ENCODE data around the gene NCOA7.

The NCOA7 gene

GRCh38 chr6:125815080-125815910, 24.5 kb downstream of the NCOA7 start:
- no peak for DNase-seq

GRCh38 chr6:125816828-125817280, 26.1 kb downstream of the NCOA7 start:
- no peak for DNase-seq

GRCh38 chr6:125818225-125818657, 27.5 kb downstream of the NCOA7 start:
- DNase-seq = no peak

DNA sequence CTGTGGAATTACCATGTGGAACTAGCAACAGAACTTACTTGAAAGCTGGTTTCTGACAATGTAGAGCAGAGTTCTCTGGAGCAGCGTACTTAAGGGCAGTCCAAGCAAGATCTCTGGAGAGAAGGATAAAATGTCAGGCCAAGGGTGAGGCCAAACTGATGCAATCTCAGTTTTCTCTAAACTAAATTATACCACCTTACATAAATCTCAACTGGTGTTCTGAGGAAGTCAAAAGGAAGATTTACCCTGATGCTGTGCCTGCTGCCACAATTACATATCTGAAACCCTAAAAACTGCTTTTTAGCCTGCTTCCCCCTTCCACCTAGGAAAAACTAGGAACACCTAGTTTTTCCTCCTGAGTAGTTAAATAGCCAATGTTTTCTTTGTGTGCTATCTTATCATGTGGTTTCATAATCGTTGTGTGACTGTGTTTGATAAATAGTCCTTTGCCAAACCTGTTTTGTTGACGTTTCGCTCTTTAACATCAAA, 28.1 kb downstream of the NCOA7 start:
- no peak for DNase-seq

GRCh38 chr6:125819535-125820326, 29.0 kb downstream of the NCOA7 start:
- no peak for DNase-seq

- no peak for DNase-seq
Measured at GRCh38 chr6:125821825-125822281, 31.1 kb downstream of the NCOA7 start.

DNA sequence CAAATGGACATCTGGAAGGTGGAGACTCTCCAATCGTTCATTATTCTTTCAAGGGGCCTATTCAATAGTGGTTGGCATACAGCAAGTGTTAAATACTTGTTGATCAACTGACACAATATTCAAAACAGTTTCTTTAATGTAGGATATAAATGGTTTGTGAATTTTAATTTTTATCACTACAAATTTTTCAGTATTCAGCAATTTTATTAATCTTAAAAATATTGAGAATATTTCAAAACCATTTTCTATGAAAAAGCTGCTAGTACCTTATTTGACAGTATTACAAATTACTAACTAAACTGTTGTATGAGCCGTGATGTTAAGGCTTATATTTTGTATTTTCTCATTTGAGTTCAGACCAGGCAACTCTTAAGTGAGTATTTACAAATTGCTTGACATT, 32.4 kb downstream of the NCOA7 start:
- no peak for DNase-seq

DNA sequence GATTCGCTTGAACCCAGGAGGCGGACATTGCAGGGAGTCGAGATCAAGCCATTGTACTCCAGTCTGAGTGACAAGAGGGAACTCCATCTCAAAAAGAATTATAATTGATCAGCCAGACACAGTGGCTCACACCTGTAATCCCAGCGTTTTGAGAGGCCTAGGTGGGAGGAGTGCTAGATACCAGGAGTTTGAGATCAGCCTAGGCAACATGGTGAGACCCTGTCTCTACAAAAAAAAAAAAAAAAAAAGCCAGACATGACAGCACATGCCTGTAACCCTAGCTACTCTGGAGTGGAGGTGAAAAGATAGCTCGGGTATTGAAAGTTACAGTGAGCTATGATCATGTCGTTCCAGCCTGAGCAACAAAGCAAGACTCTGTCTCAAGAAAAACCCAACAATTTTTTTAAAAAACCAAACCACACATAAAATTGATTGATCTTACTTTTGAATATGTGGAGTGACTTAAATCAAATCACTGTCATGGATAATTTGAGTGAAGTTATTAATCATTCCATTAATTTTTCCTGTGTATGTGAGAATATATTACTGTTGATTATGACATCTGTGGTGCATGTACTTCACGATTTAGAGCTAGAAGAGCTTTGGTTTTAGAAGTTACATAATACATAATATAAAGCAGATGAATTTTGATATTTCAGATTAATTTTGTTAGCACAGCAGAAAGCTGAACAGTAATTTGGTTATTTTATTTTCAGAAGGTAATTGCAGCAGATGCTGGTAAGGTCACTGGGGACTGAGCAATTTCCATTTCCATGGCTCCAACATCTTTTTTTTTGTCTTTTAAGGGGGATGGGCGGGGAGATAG, 34.4 kb downstream of the NCOA7 start:
- DNase-seq = no peak

GRCh38 chr6:125826695-125827463, 36.1 kb downstream of the NCOA7 start:
- DNase-seq = no peak

- no peak for DNase-seq
Measured at GRCh38 chr6:125827788-125828320, 37.1 kb downstream of the NCOA7 start.

DNA sequence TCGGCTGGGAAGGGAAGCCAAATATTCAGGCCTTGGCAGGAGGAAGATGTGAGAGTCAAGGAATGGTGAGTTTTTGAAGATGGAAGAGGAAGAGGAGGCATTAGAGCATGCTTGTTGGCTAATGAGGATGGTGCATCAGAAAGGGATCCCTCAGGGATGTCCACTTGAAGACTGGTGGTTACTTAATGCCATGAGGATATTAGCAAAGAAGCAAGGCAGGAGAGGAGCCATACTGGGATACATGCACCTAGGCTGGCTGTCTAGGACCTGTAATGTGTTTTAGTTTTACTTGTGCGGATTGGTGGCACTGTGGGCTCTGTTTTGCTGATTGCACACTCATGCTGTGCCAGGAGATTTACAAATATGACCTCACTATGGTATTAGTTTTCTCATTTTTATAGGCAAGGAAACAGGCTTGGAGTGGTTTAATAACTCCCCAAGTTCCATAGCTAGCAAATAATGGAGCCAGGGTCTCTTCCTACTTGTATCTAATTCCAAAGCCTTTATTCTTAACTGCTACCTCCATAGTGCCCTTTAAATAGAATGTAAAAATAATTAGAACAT, 37.8 kb downstream of the NCOA7 start:
- DNase-seq = no peak

- DNase-seq = no peak
Measured at GRCh38 chr6:125829433-125829832, 38.7 kb downstream of the NCOA7 start.

DNA sequence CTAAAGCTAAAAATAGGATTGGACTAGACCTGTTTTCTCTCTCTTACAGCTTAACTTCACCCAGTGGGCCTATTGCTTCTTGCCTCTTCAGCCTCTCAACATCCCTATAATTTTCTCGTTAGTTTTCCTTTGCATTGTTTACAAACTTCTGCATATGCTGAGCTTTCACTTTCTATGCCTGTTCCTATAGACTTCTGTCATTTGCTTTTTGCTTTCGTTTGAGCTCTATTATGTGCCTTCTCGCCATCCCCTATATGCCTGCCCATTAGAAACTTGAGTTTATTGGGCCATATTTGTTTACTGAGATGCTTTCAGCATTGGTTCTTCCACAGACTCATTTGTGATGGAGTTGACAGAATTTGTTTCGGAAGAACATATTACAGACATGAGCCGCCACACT, 40.9 kb downstream of the NCOA7 start:
- no peak for DNase-seq

- DNase-seq = no peak
Measured at GRCh38 chr6:125832391-125833117, 41.8 kb downstream of the NCOA7 start.

GRCh38 chr6:125834348-125834747, 43.6 kb downstream of the NCOA7 start:
- no peak for DNase-seq

DNA sequence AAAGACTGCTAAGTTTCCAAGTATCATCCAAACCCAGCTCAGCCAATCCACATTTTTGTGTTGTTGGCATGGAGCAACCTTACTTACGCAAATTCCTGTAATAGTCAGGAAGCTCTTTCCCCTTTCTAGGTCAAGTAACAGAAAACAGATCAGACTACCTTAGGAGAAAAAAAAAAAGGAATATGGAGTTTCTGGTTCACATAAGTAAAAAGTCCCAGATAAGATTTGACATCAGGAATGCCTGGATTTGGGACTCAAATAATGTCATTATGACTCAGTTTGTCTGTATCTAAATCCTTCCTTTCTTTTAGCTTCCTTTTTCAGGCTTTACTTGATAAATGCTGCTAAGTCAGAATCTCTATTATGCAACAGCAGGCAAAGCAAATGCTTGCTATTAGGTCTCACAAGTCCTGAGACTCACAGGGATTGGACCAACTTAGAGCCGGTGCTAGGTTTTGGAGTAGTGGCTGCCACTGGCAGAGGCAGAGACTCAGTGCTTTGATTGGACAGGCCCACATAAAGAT, 44.5 kb downstream of the NCOA7 start:
- DNase-seq = no peak

DNA sequence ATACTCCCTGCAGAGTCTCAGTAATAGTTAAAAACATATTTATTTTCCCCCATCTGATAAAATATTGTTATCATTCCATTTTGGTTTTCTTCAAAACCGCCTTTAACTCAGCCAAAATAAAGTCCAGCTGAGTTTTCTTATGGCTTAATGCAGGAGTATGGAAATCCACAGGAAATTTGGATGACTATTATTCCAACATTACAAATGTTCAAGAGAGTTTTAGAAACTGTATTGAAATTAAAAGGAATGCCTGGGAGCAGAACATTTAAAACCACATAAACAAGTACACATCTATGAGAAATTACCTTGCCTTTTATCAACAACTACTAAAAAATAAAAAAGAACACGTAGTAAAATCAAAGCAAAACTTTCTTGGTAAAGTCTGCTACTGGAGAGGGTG, 45.7 kb downstream of the NCOA7 start:
- no peak for DNase-seq

DNA sequence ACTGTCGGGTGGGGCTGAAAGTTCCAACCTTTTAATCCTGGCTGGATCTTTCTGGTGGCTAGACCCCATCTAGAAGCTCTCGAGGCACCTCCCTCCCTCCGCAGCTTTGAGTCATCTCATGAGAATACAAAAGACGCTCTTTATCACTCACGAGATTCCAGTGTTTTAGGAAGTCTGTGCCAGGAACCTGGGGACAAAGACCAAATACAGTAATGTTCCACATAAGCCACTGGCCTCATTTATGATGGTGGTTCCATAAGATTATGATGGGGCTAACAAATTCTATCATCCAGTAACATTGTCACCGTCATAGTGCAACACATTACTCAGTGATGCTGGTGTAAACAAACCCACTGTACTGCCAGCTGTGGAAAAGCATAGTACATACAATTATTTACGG, 48.7 kb downstream of the NCOA7 start:
- no peak for DNase-seq

GRCh38 chr6:125839879-125840278, 49.1 kb downstream of the NCOA7 start:
- DNase-seq = no peak

GRCh38 chr6:125841356-125842090, 50.8 kb downstream of the NCOA7 start:
- DNase-seq = no peak
